GM12873 (cell line): ENCODE results near the gene UNC5CL.
A peak's percentile ranks its signal among the peaks of the same experiment; 100 is the strongest.

Source experiments
- CTCF ChIP-seq: IDR thresholded peaks from 2 replicates; pipeline ENCODE4 v1.5.1; 2012; ENCODE audit warnings: low read depth, mild to moderate bottlenecking, moderate library complexity, low read length, control low read depth; ENCODE audit not compliant: insufficient read depth; ENCODE audit errors: missing control alignments

Gene UNC5CL

DNA sequence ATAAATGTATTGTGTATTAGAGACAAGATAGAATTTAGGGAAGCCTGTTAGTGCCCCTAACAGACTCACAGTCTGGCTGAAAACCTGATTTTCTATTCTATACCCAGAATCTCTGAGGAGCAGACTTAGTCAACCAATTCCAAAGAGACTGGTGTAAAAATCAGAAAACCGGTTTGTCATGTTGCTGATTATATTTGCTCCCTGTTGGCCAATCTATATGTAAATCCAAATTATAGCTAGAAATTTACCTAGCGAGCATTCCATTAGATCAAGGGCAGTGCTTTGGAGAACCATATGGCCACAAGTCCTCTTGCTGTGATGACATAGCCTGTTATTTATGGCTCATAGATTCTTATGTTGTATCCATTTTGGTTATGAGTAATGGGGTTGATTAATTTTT is 38.5 kb upstream of the UNC5CL start:
- TF ChIP-seq CTCF, result no peak

- TF ChIP-seq CTCF, result no peak
Measured at GRCh38 chr6:41075651-41076626, 36.9 kb upstream of the UNC5CL start.

DNA sequence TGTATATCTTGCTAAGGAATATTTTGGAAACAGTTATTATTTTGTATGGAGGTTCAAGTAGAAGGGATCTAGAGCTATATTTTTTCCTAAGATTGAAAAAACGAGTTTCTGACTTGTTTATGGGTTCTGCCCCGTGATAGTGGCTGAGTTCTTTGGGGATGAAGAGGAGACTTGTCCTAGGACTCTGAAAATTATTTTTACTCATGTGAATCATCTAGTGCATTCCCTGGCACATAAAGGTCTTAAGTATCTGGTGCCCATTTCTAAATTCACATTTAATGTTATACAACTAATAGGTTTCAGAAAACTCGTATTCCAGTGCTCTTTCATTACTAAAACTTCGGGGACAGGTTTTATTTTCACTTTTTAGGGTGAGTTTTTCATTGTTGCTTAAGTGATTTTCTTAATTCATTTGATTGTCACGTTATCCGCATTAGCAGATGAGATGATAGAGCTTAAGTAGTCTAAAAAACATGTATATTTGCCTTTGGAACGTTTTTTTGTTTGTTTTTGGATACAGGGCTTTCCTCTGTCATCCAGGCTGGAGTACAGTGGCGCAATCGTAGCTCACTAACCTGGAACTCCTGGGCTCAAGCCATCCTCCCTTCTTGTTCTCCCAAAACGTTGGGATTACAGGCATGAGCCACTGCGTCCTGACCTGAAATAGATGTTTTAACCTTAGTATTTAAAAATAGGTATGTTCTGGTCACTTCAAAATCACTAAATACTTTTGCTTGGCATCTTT is 35.8 kb upstream of the UNC5CL start:
- no peak for TF ChIP-seq CTCF

- no peak for TF ChIP-seq CTCF
Measured at GRCh38 chr6:41073968-41074691, 35.1 kb upstream of the UNC5CL start.

DNA sequence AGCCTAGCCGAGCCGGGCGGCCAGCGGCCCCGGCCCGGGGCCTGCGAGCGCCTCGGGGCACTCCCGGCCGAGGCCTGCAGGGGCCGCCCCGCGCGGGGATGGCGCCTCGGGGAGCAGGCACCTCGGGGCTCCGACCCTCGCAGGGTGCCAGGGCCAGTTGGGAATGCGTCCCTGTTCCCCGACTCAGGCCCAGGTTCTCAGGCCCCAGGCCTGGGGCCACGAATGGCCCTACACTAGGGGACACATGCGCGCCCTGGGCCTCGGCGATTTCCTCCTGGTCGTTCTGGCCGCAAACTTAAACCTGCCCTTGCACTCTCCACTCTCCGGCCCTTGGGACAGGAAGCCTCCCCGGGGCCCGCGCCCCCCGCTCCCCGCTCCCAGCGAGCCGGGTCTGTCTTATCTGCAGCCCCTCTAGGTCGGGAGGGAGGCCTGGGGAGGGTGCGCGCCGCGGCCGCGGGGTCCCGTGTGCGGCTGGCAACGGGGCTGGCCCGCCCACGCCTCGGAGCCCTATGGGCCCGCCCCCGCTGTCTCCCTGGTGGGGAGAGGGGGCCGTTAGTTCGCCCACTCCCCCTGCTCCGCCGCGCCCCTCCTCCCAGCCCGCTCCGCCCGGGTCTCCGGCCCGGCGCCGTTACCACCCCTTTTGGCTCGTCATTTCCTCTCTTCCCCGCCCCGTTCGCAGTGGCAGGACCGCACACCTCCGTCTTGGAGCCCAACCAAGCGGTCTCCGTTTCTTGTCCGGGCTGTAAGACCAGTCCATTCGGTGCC is 34.4 kb upstream of the UNC5CL start:
- peak; percentile 39 for TF ChIP-seq CTCF

GRCh38 chr6:41072836-41073202 is 33.8 kb upstream of the UNC5CL start, which contains the start of gene NFYA:
TSS of gene NFYA (plus strand) at chr6:41072974. CDS start at chr6:41079090, 6,116 bp downstream.
- TF ChIP-seq CTCF, result no peak
